HEK293 (cell line): ENCODE measurements around the gene S1PR2.

Experiments
- CTCF ChIA-PET: fragments of 350-600 bp; formaldehyde crosslinking; extraction: SDS; loops from one replicate; lab custom pipeline; 2021; ENCODE audit warnings: antibody characterized with exemption; lab: Yijun Ruan, JAX
- POLR2A ChIA-PET: fragments of 300-600 bp; formaldehyde crosslinking; extraction: SDS; loops from one replicate; lab custom pipeline; 2020; ENCODE audit warnings: antibody characterized with exemption, inconsistent platforms; lab: Yijun Ruan, JAX
- H3K27ac ChIP-seq: fragments of 200-500 bp; sonication (Bioruptor generic); 2 replicates; pipeline ENCODE4 v1.5.1; 2014; ENCODE audit warnings: low read depth, low read length, control low read depth, inconsistent platforms; ENCODE audit errors: extremely low read depth
- H3K36me3 ChIP-seq, 2 experiments: fragments of 200-500 bp in 1 of 2; sonication (Bioruptor generic) in 1 of 2; 1 replicate in 1 of 2; 2 replicates in 1 of 2; pipeline ENCODE4 v1.5.1; 2014 to 2017; ENCODE audit warnings: inconsistent platforms in 2 of 2, low read length in 2 of 2; ENCODE audit not compliant: control insufficient read depth in 2 of 2, insufficient read depth in 1 of 2
- H3K4me1 ChIP-seq: fragments of 200-500 bp; sonication (Bioruptor generic); 2 replicates; pipeline ENCODE4 v1.5.1; 2014; ENCODE audit warnings: mild to moderate bottlenecking, low read length, inconsistent platforms; ENCODE audit not compliant: control insufficient read depth, insufficient read depth
- H3K4me3 ChIP-seq: 2 replicates; pipeline ENCODE4 v1.5.1; 2011; ENCODE audit warnings: low read depth, mild to moderate bottlenecking, control low read depth, low read length, moderate library complexity
- H3K9me3 ChIP-seq: fragments of 200-500 bp; sonication (Bioruptor generic); 2 replicates; pipeline ENCODE4 v1.5.1; 2014; ENCODE audit warnings: low read depth, low read length, inconsistent platforms; ENCODE audit not compliant: control insufficient read depth, insufficient read depth
- HOXA7 ChIP-seq: sonication (generic); formaldehyde crosslinking; IDR thresholded peaks from 2 replicates; pipeline ENCODE4 v1.8.1; 2022; ENCODE audit warnings: missing genetic modification reagents, borderline replicate concordance
- HOXD13 ChIP-seq: sonication (generic); formaldehyde crosslinking; IDR thresholded peaks from 2 replicates; pipeline ENCODE4 v1.8.0; 2022; ENCODE audit warnings: missing genetic modification reagents, borderline replicate concordance
- ZBTB6 ChIP-seq: fragments of 450-650 bp; formaldehyde crosslinking; IDR thresholded peaks from 2 replicates; pipeline ENCODE4 v1.5.1; 2017; ENCODE audit warnings: missing biosample characterization, missing genetic modification characterization
- ZIC2 ChIP-seq: fragments of 450-650 bp; formaldehyde crosslinking; IDR thresholded peaks from 2 replicates; pipeline ENCODE4 v1.5.1; 2016; ENCODE audit warnings: missing biosample characterization, missing genetic modification characterization
- ZNF146 ChIP-seq: fragments of 450-650 bp; formaldehyde crosslinking; IDR thresholded peaks from 2 replicates; pipeline ENCODE4 v1.5.1; 2016; ENCODE audit warnings: missing biosample characterization, missing genetic modification characterization
- ZNF18 ChIP-seq: fragments of 450-650 bp; formaldehyde crosslinking; IDR thresholded peaks from 2 replicates; pipeline ENCODE4 v1.5.1; 2016; ENCODE audit warnings: missing biosample characterization, missing genetic modification characterization
- ZNF184 ChIP-seq: fragments of 450-650 bp; IDR thresholded peaks from 2 replicates; pipeline ENCODE4 v1.5.1; 2018; ENCODE audit warnings: missing biosample characterization, mild to moderate bottlenecking, missing genetic modification characterization
- ZNF350 ChIP-seq: fragments of 450-650 bp; formaldehyde crosslinking; IDR thresholded peaks from 2 replicates; pipeline ENCODE4 v1.5.0; 2017; ENCODE audit warnings: missing biosample characterization, mild to moderate bottlenecking, missing genetic modification characterization
- ZNF580 ChIP-seq: fragments of 450-650 bp; formaldehyde crosslinking; IDR thresholded peaks from 2 replicates; pipeline ENCODE4 v1.5.1; 2016; ENCODE audit warnings: missing biosample characterization, missing genetic modification characterization
- ZNF624 ChIP-seq: fragments of 450-650 bp; formaldehyde crosslinking; IDR thresholded peaks from 2 replicates; pipeline ENCODE4 v1.5.1; 2017; ENCODE audit warnings: missing biosample characterization, missing genetic modification characterization
- ZNF626 ChIP-seq: fragments of 450-650 bp; sonication (Bioruptor Pico); formaldehyde crosslinking; IDR thresholded peaks from 2 replicates; pipeline ENCODE4 v1.5.1; 2018; ENCODE audit warnings: missing biosample characterization, missing genetic modification characterization, inconsistent platforms
- ZXDB ChIP-seq: fragments of 450-650 bp; formaldehyde crosslinking; IDR thresholded peaks from 2 replicates; pipeline ENCODE4 v1.5.1; 2016; ENCODE audit warnings: missing biosample characterization, missing genetic modification characterization
- TF ChIP-seq, protein P1 (sequence below): fragments of 450-650 bp; IDR thresholded peaks from 2 replicates; pipeline ENCODE4 v1.5.1; 2018; ENCODE audit warnings: missing biosample characterization, mild to moderate bottlenecking, missing genetic modification characterization

The S1PR2 gene

DNA sequence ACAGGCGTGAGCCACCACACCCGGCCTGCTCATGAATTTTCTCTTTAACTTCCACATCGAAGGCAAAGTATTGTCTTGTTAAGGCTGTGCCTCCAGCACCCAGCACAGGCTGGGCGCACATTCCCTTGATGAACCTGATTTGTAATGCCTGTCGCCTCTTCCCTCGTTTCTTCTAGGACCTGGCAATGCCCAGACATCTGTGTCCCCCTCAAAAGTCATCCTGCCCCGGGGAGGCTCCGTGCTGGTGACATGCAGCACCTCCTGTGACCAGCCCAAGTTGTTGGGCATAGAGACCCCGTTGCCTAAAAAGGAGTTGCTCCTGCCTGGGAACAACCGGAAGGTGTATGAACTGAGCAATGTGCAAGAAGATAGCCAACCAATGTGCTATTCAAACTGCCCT, 43.5 kb upstream of the S1PR2 start (continued):
- TF ChIP-seq, protein P1, sequence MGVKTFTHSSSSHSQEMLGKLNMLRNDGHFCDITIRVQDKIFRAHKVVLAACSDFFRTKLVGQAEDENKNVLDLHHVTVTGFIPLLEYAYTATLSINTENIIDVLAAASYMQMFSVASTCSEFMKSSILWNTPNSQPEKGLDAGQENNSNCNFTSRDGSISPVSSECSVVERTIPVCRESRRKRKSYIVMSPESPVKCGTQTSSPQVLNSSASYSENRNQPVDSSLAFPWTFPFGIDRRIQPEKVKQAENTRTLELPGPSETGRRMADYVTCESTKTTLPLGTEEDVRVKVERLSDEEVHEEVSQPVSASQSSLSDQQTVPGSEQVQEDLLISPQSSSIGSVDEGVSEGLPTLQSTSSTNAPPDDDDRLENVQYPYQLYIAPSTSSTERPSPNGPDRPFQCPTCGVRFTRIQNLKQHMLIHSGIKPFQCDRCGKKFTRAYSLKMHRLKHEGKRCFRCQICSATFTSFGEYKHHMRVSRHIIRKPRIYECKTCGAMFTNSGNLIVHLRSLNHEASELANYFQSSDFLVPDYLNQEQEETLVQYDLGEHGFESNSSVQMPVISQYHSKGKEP = no peak
- TF ChIP-seq ZNF626 (tag by site-specific recombination) = no peak
- no peak for TF ChIP-seq HOXD13
- no peak for TF ChIP-seq ZNF624 (tag by site-specific recombination)

DNA sequence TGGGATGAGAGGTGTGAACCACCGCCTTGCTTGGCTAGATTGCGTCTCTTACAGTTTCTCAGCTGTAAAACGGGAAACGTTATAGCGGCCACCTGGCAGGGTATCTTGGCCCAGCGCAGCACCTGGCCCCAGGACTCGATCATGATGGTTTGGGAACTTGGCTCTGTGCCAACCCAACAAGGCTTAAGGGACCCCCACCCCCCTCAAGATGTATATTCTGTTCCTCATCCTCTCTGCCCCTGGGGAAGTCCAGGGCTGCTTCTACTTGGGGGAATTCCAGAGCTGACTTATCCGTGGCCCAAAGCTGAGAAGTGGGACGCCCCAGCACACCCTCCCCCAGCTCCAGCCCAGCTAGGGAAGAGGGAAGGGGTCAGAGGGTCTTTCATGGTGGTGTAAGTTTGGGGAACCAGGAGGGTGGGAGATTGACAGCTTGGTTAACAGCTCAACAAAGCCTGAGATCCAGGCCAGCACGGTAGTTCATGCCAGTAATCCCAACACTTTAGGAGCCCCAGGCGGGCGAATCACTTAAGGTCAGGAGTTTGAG, 40.5 kb upstream of the S1PR2 start:
- TF ChIP-seq ZNF580 = no peak
- no peak for TF ChIP-seq ZIC2
- 0 out of 2 replicates have a peak, but pooled peaks have one; percentile 22 for TF ChIP-seq ZNF18 (tag by site-specific recombination)
- no peak for TF ChIP-seq ZNF350 (tag by site-specific recombination)
- no peak for TF ChIP-seq ZXDB (tag by site-specific recombination)
- TF ChIP-seq ZNF146 (tag by site-specific recombination) = no peak
- TF ChIP-seq ZNF624 (tag by site-specific recombination) = no peak
- peak; percentile 34; the same call in 1 of the 2 replicates for TF ChIP-seq ZNF184
- no peak overlapping the region for H3K4me3 ChIP-seq
- CTCF ChIA-PET = interaction anchor here (0.6 to 9.2 kb wide), 13 partner anchors 12 to 146 kb away, joined by 3 to 170 read pairs (median 6); partner anchors contain the start of gene ICAM5

DNA sequence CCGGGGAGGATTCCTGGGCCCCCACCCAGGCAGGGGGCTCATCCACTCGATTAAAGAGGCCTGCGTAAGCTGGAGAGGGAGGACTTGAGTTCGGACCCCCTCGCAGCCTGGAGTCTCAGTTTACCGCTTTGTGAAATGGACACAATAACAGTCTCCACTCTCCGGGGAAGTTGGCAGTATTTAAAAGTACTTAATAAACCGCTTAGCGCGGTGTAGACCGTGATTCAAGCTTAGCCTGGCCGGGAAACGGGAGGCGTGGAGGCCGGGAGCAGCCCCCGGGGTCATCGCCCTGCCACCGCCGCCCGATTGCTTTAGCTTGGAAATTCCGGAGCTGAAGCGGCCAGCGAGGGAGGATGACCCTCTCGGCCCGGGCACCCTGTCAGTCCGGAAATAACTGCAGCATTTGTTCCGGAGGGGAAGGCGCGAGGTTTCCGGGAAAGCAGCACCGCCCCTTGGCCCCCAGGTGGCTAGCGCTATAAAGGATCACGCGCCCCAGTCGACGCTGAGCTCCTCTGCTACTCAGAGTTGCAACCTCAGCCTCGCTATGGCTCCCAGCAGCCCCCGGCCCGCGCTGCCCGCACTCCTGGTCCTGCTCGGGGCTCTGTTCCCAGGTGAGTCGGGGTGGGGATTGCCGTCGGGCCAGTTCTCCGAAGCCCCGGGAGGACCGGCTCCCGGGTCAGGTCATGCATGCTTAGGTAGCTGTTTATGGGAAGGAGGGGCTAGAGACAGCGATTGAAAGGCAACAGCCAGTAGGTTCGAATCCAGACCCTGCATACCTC, 39.7 kb upstream of the S1PR2 start, which contains the start of gene ICAM1:
ICAM1 (plus strand) TSS at position 505 of the 779 bp plus-strand sequence; CDS start at position 545, 40 bp downstream.
- no peaks in the 10 kb centered on the region for H3K36me3 ChIP-seq
- H3K9me3 ChIP-seq = no peaks in the 10 kb centered on the region
- TF ChIP-seq ZBTB6 = 0 out of 2 replicates have a peak, but pooled peaks have one; percentile 9
- no peak for TF ChIP-seq HOXA7
- H3K27ac ChIP-seq = no peak within 1 kb of the TSS
- H3K4me1 ChIP-seq = no peaks in the 10 kb centered on the region
- ChIA-PET POLR2A (interaction anchor here (0.5 to 2.5 kb wide), 11 partner anchors 12 to 281 kb away, joined by 3 to 17 read pairs (median 5); partner anchors contain the start of genes FDX2, ICAM5 and TYK2), CTCF (interaction anchor here (0.5 to 9.2 kb wide), 18 partner anchors 9 to 485 kb away, joined by 3 to 170 read pairs (median 4); partner anchors contain the start of genes ICAM5 and TYK2)
- H3K4me3 ChIP-seq = no peak within 1 kb of the TSS

More for the DNA sequence above, 40.5 kb upstream of the S1PR2 start:
- H3K27ac ChIP-seq = no peak overlapping the region
- POLR2A ChIA-PET = interaction anchor here (0.5 to 2.5 kb wide), 7 partner anchors 11 to 280 kb away, joined by 3 to 17 read pairs (median 5); partner anchors contain the start of gene TYK2
- no peaks in the 10 kb centered on the region for H3K36me3 ChIP-seq
- no peaks in the 10 kb centered on the region for H3K9me3 ChIP-seq
- no peaks in the 10 kb centered on the region for H3K4me1 ChIP-seq
